Fibroblast of lung (primary cell): Measurements from ENCODE around the gene COX7B. TPM values are rescaled to one million over a fixed set of nuclear protein-coding genes. Genes with fewer than 3 reads are reported as not detected.

Source experiments
- DNase-seq, 2 donors: peaks; one replicate each; pipeline versions ENCODE4 v3.0.0 to v3.0.0-alpha.2; 2010; ENCODE audit warnings: low read depth in 2 of 2
- H2AFZ ChIP-seq: 2 replicates; pipeline ENCODE4 v1.5.1; 2012; ENCODE audit warnings: low read length, control low read depth, inconsistent platforms
- H3K27ac ChIP-seq: 2 replicates; pipeline ENCODE4 v1.5.1; 2011; ENCODE audit warnings: low read length, control low read depth; ENCODE audit not compliant: insufficient read depth
- H3K27me3 ChIP-seq: 2 replicates; pipeline ENCODE4 v1.5.1; 2011; ENCODE audit warnings: mild to moderate bottlenecking, low read length; ENCODE audit not compliant: control insufficient read depth, insufficient read depth
- H3K36me3 ChIP-seq: 2 replicates; pipeline ENCODE4 v1.5.1; 2011; ENCODE audit warnings: low read length; ENCODE audit not compliant: control insufficient read depth, insufficient read depth
- H3K4me1 ChIP-seq: 2 replicates; pipeline ENCODE4 v1.5.1; 2011; ENCODE audit warnings: low read length; ENCODE audit not compliant: control insufficient read depth, insufficient read depth; ENCODE audit errors: extremely low read depth
- H3K4me2 ChIP-seq: 2 replicates; pipeline ENCODE4 v1.5.1; 2011; ENCODE audit warnings: low read length, control low read depth; ENCODE audit not compliant: insufficient read depth; ENCODE audit errors: extremely low read depth
- H3K4me3 ChIP-seq, 4 experiments: fragments of 200-600 bp in 1 of 4; sonication (generic) in 1 of 4; replicated peaks in 1 of 4; 2 replicates each; pipeline ENCODE4 v1.5.1; 2011 to 2016; ENCODE audit warnings: low read length in 4 of 4, low read depth in 3 of 4, mild to moderate bottlenecking in 3 of 4, control low read depth in 2 of 4, inconsistent platforms in 1 of 4, mixed read lengths in 1 of 4; ENCODE audit not compliant: insufficient read depth in 1 of 4; ENCODE audit errors: control extremely low read depth in 1 of 4
- H3K79me2 ChIP-seq: 2 replicates; pipeline ENCODE4 v1.5.1; 2012; ENCODE audit warnings: mild to moderate bottlenecking, low read length, inconsistent platforms; ENCODE audit not compliant: control insufficient read depth, insufficient read depth
- H3K9ac ChIP-seq: 2 replicates; pipeline ENCODE4 v1.5.1; 2011; ENCODE audit warnings: mild to moderate bottlenecking, low read length, control low read depth; ENCODE audit not compliant: insufficient read depth
- H3K9me3 ChIP-seq: 2 replicates; pipeline ENCODE4 v1.5.1; 2012; ENCODE audit warnings: low read depth, low read length; ENCODE audit not compliant: control insufficient read depth, insufficient read depth
- H4K20me1 ChIP-seq: 2 replicates; pipeline ENCODE4 v1.5.1; 2011; ENCODE audit warnings: low read length; ENCODE audit not compliant: control insufficient read depth, insufficient read depth; ENCODE audit errors: extremely low read depth
- CTCF ChIP-seq, 2 donors: IDR thresholded peaks in 1 of 2; conservative IDR thresholded peaks in 1 of 2; 1 replicate in 1 of 2; 2 replicates in 1 of 2; pipeline ENCODE4 v1.5.1; 2011 to 2012; ENCODE audit warnings: low read length in 2 of 2, control low read depth in 1 of 2, inconsistent platforms in 1 of 2, low read depth in 1 of 2, mild to moderate bottlenecking in 1 of 2
- EZH2 ChIP-seq: IDR thresholded peaks from 2 replicates; pipeline ENCODE4 v1.5.1; 2012; ENCODE audit warnings: low read length, control low read depth, mild to moderate bottlenecking; ENCODE audit errors: missing control alignments
- polyA plus RNA-seq, 2 donors: library from polyadenylated mRNA; depleted of rRNA in 1 of 2; stranded (reverse) in 1 of 2; unstranded in 1 of 2; fragments of >200 nt; gene quantifications; 2 replicates each; pipeline ENCODE4 v1.2.1, GENCODE V29; 2011 to 2012; ENCODE audit warnings: missing spikeins in 1 of 2
- total RNA-seq: library from RNA; depleted of rRNA; stranded (reverse); fragments of >200 nt; gene quantifications from 2 replicates; pipeline ENCODE4 v1.2.1, GENCODE V29; 2014

Gene COX7B
- total and polyA plus RNA-seq, 2 donors (not counting 1 experiment from before 2014, with no cell fraction given): 291 to 660 TPM

- H3K79me2 ChIP-seq: peaks cover 43% of the 10 kb centered on the region
- H3K36me3 ChIP-seq: no peaks in the 10 kb centered on the region
- no peak overlapping the region for H2AFZ ChIP-seq
- no peak overlapping the region for H3K4me3 ChIP-seq
- no peak for DNase-seq
- no peaks in the 10 kb centered on the region for H3K4me1 ChIP-seq
- H3K9me3 ChIP-seq: no peaks in the 10 kb centered on the region
- H3K27me3 ChIP-seq: no peaks in the 10 kb centered on the region
- peak overlapping the region; percentile 13 for H3K4me2 ChIP-seq
- no peak overlapping the region for H3K9ac ChIP-seq
- TF ChIP-seq EZH2 (no peak), CTCF (conservative IDR thresholded peaks at IDR 0.05 in 1 of 2, IDR thresholded peaks at IDR 0.05 in 1 of 2; ENCODE audit: low read depth in 1 of 2, low read length in 2 of 2) (no peak)
- H3K27ac ChIP-seq: no peak overlapping the region
- H4K20me1 ChIP-seq: no peaks in the 10 kb centered on the region
Observed at GRCh38 chrX:77892887-77893286, 6.4 kb upstream of the COX7B start.

GRCh38 chrX:77893713-77894112 is 5.6 kb upstream of the COX7B start:
- peaks cover 43% of the 10 kb centered on the region for H3K79me2 ChIP-seq
- H3K4me2 ChIP-seq: peak overlapping the region; percentile 66
- H3K36me3 ChIP-seq: no peaks in the 10 kb centered on the region
- no peaks in the 10 kb centered on the region for H3K27me3 ChIP-seq
- no peak for TF ChIP-seq CTCF (conservative IDR thresholded peaks at IDR 0.05 in 1 of 2, IDR thresholded peaks at IDR 0.05 in 1 of 2; ENCODE audit: low read depth in 1 of 2, low read length in 2 of 2)
- TF ChIP-seq EZH2: no peak
- H3K4me1 ChIP-seq: no peaks in the 10 kb centered on the region
- peak overlapping the region; percentile 66 to 95 (median 82) for H3K4me3 ChIP-seq
- DNase-seq: no peak
- H2AFZ ChIP-seq: no peak overlapping the region
- no peak overlapping the region for H3K9ac ChIP-seq
- H3K27ac ChIP-seq: no peak overlapping the region
- H3K9me3 ChIP-seq: no peaks in the 10 kb centered on the region
- no peaks in the 10 kb centered on the region for H4K20me1 ChIP-seq

GRCh38 chrX:77894921-77895886 is 4.1 kb upstream of the COX7B start, which contains the start of gene MAGT1:
Gene MAGT1, minus strand, starts transcription at chrX:77895435. Its CDS starts 25 bp downstream, at chrX:77895410.
- peak within 1 kb of the TSS; percentile 78 for H3K9ac ChIP-seq
- peaks cover 42% of the 10 kb centered on the region for H3K79me2 ChIP-seq
- H3K4me3 ChIP-seq: peak within 1 kb of the TSS; percentile 66 to 95 (median 82)
- no peaks in the 10 kb centered on the region for H4K20me1 ChIP-seq
- H3K4me2 ChIP-seq: peak within 1 kb of the TSS; percentile 71
- no peaks in the 10 kb centered on the region for H3K9me3 ChIP-seq
- H3K27ac ChIP-seq: peak within 1 kb of the TSS; percentile 94
- peak within 1 kb of the TSS; percentile 56 for H2AFZ ChIP-seq
- TF ChIP-seq CTCF (conservative IDR thresholded peaks at IDR 0.05 in 1 of 2, IDR thresholded peaks at IDR 0.05 in 1 of 2; ENCODE audit: low read depth in 1 of 2, low read length in 2 of 2): no peak
- no peak for TF ChIP-seq EZH2
- H3K36me3 ChIP-seq: no peaks in the 10 kb centered on the region
- DNase-seq: peak; percentile 94 to 97
- H3K4me1 ChIP-seq: no peaks in the 10 kb centered on the region
- H3K27me3 ChIP-seq: no peaks in the 10 kb centered on the region
